Measurements from ENCODE around the gene FMNL2. TPM values are rescaled to one million over a fixed set of nuclear protein-coding genes. Genes with fewer than 3 reads are reported as not detected.

Gene FMNL2
- polyA plus RNA-seq, 4 donors, result 7.0 to 23.3 (median 8.7) TPM

- H3K27me3 ChIP-seq (ENCODE audit: control insufficient read depth in 3 of 3, insufficient read depth in 3 of 3, low read length in 3 of 3), result no peaks in the 10 kb centered on the region
- peaks cover 0 to 1% of the 10 kb centered on the region in 2 donors for H3K9me3 ChIP-seq (ENCODE audit: control insufficient read depth in 2 of 2, insufficient read depth in 1 of 2, low read depth in 1 of 2, low read length in 1 of 2)
- H3K27ac ChIP-seq (ENCODE audit: low read depth in 1 of 3, low read length in 2 of 3), result no peak overlapping the region
- DNase-seq (peak in 1 of 2 donors; percentile 11), FAIRE-seq (no peak)
- no peaks in the 10 kb centered on the region for H3K4me1 ChIP-seq (ENCODE audit: control insufficient read depth in 3 of 3, insufficient read depth in 2 of 3, low read depth in 1 of 3, low read length in 2 of 3)
- WGBS, 3 donors, result 73 to 90% (median 87%) methylated on average over 7 of the region's 7 CpGs
- peaks cover 0 to 10% (median 0%) of the 10 kb centered on the region in 3 donors for H3K36me3 ChIP-seq (ENCODE audit: control insufficient read depth in 3 of 3, insufficient read depth in 2 of 3, low read depth in 1 of 3, low read length in 3 of 3)
- H3K4me3 ChIP-seq (ENCODE audit: low read depth in 1 of 3, low read length in 3 of 3), result no peak overlapping the region
Measured at GRCh38 chr2:152587187-152587947, 252.4 kb downstream of the FMNL2 start.

GRCh38 chr2:152588998-152589397, 254.0 kb downstream of the FMNL2 start:
- no peak overlapping the region for H3K27ac ChIP-seq (ENCODE audit: low read depth in 1 of 3, low read length in 2 of 3)
- FAIRE-seq (no peak), DNase-seq (no peak)
- H3K36me3 ChIP-seq (ENCODE audit: control insufficient read depth in 3 of 3, insufficient read depth in 2 of 3, low read depth in 1 of 3, low read length in 3 of 3), result peaks cover 0 to 10% (median 0%) of the 10 kb centered on the region in 3 donors
- no peaks in the 10 kb centered on the region for H3K27me3 ChIP-seq (ENCODE audit: control insufficient read depth in 3 of 3, insufficient read depth in 3 of 3, low read length in 3 of 3)
- no peak overlapping the region for H3K4me3 ChIP-seq (ENCODE audit: low read depth in 1 of 3, low read length in 3 of 3)
- WGBS, 3 donors, result 87 to 95% (median 87%) methylated on average over 6 of the region's 6 CpGs
- no peaks in the 10 kb centered on the region for H3K4me1 ChIP-seq (ENCODE audit: control insufficient read depth in 3 of 3, insufficient read depth in 2 of 3, low read depth in 1 of 3, low read length in 2 of 3)
- peaks cover 0 to 1% of the 10 kb centered on the region in 2 donors for H3K9me3 ChIP-seq (ENCODE audit: control insufficient read depth in 2 of 2, insufficient read depth in 1 of 2, low read depth in 1 of 2, low read length in 1 of 2)

- FAIRE-seq, result no peak
- Histone ChIP-seq H3K36me3 (ENCODE audit: control insufficient read depth in 3 of 3, insufficient read depth in 2 of 3, low read depth in 1 of 3, low read length in 3 of 3) (peaks cover 0 to 8% (median 0%) of the 10 kb centered on the region in 3 donors), H3K27me3 (ENCODE audit: control insufficient read depth in 3 of 3, insufficient read depth in 3 of 3, low read length in 3 of 3) (no peaks in the 10 kb centered on the region), H3K27ac (ENCODE audit: low read depth in 1 of 3, low read length in 2 of 3) (no peak overlapping the region), H3K4me1 (ENCODE audit: control insufficient read depth in 3 of 3, insufficient read depth in 2 of 3, low read depth in 1 of 3, low read length in 2 of 3) (no peaks in the 10 kb centered on the region), H3K4me3 (ENCODE audit: low read depth in 1 of 3, low read length in 3 of 3) (no peak overlapping the region), H3K9me3 (ENCODE audit: control insufficient read depth in 2 of 2, insufficient read depth in 1 of 2, low read depth in 1 of 2, low read length in 1 of 2) (no peaks in the 10 kb centered on the region)
- DNase-seq, result peak in 1 of 2 donors; percentile 7
- WGBS, 3 donors, result 57 to 70% (median 64%) methylated on average over 6 of the region's 6 CpGs
Measured at GRCh38 chr2:152594022-152594766, 259.2 kb downstream of the FMNL2 start.

GRCh38 chr2:152594792-152595191, 259.8 kb downstream of the FMNL2 start:
- Histone ChIP-seq H3K27me3 (ENCODE audit: control insufficient read depth in 3 of 3, insufficient read depth in 3 of 3, low read length in 3 of 3) (no peaks in the 10 kb centered on the region), H3K27ac (ENCODE audit: low read depth in 1 of 3, low read length in 2 of 3) (no peak overlapping the region), H3K4me1 (ENCODE audit: control insufficient read depth in 3 of 3, insufficient read depth in 2 of 3, low read depth in 1 of 3, low read length in 2 of 3) (no peaks in the 10 kb centered on the region), H3K36me3 (ENCODE audit: control insufficient read depth in 3 of 3, insufficient read depth in 2 of 3, low read depth in 1 of 3, low read length in 3 of 3) (peaks cover 0 to 8% (median 0%) of the 10 kb centered on the region in 3 donors), H3K9me3 (ENCODE audit: control insufficient read depth in 2 of 2, insufficient read depth in 1 of 2, low read depth in 1 of 2, low read length in 1 of 2) (no peaks in the 10 kb centered on the region), H3K4me3 (ENCODE audit: low read depth in 1 of 3, low read length in 3 of 3) (no peak overlapping the region)
- FAIRE-seq (no peak), DNase-seq (no peak)
- 61 to 70% (median 69%) methylated on average over 3 of the region's 3 CpGs for whole genome bisulfite sequencing, 3 donors

- DNase-seq (no peak), FAIRE-seq (no peak)
- Histone ChIP-seq H3K4me1 (ENCODE audit: control insufficient read depth in 3 of 3, insufficient read depth in 2 of 3, low read depth in 1 of 3, low read length in 2 of 3) (no peaks in the 10 kb centered on the region), H3K9me3 (ENCODE audit: control insufficient read depth in 2 of 2, insufficient read depth in 1 of 2, low read depth in 1 of 2, low read length in 1 of 2) (no peaks in the 10 kb centered on the region), H3K36me3 (ENCODE audit: control insufficient read depth in 3 of 3, insufficient read depth in 2 of 3, low read depth in 1 of 3, low read length in 3 of 3) (peaks cover 0 to 3% (median 0%) of the 10 kb centered on the region in 3 donors), H3K27me3 (ENCODE audit: control insufficient read depth in 3 of 3, insufficient read depth in 3 of 3, low read length in 3 of 3) (no peaks in the 10 kb centered on the region), H3K27ac (ENCODE audit: low read depth in 1 of 3, low read length in 2 of 3) (no peak overlapping the region), H3K4me3 (ENCODE audit: low read depth in 1 of 3, low read length in 3 of 3) (no peak overlapping the region)
- WGBS, 3 donors, result 93 to 95% (median 94%) methylated on average over 9 of the region's 9 CpGs
Measured at GRCh38 chr2:152598975-152599759, 264.2 kb downstream of the FMNL2 start.

- FAIRE-seq (no peak), DNase-seq (no peak)
Measured at GRCh38 chr2:152600051-152600657, 265.2 kb downstream of the FMNL2 start.

GRCh38 chr2:152600697-152601096, 265.7 kb downstream of the FMNL2 start:
- Histone ChIP-seq H3K27ac (ENCODE audit: low read depth in 1 of 3, low read length in 2 of 3) (no peak overlapping the region), H3K4me1 (ENCODE audit: control insufficient read depth in 3 of 3, insufficient read depth in 2 of 3, low read depth in 1 of 3, low read length in 2 of 3) (no peaks in the 10 kb centered on the region), H3K4me3 (ENCODE audit: low read depth in 1 of 3, low read length in 3 of 3) (no peak overlapping the region), H3K27me3 (ENCODE audit: control insufficient read depth in 3 of 3, insufficient read depth in 3 of 3, low read length in 3 of 3) (no peaks in the 10 kb centered on the region), H3K9me3 (ENCODE audit: control insufficient read depth in 2 of 2, insufficient read depth in 1 of 2, low read depth in 1 of 2, low read length in 1 of 2) (no peaks in the 10 kb centered on the region), H3K36me3 (ENCODE audit: control insufficient read depth in 3 of 3, insufficient read depth in 2 of 3, low read depth in 1 of 3, low read length in 3 of 3) (peaks cover 0 to 6% (median 0%) of the 10 kb centered on the region in 3 donors)
- FAIRE-seq (no peak), DNase-seq (no peak)
- WGBS, 3 donors, result 80 to 93% (median 88%) methylated on average over 2 of the region's 2 CpGs

More at GRCh38 chr2:152600051-152600657, 265.2 kb downstream of the FMNL2 start:
- Histone ChIP-seq H3K27ac (ENCODE audit: low read depth in 1 of 3, low read length in 2 of 3) (no peak overlapping the region), H3K4me1 (ENCODE audit: control insufficient read depth in 3 of 3, insufficient read depth in 2 of 3, low read depth in 1 of 3, low read length in 2 of 3) (no peaks in the 10 kb centered on the region), H3K36me3 (ENCODE audit: control insufficient read depth in 3 of 3, insufficient read depth in 2 of 3, low read depth in 1 of 3, low read length in 3 of 3) (peaks cover 0 to 3% (median 0%) of the 10 kb centered on the region in 3 donors), H3K9me3 (ENCODE audit: control insufficient read depth in 2 of 2, insufficient read depth in 1 of 2, low read depth in 1 of 2, low read length in 1 of 2) (no peaks in the 10 kb centered on the region), H3K4me3 (ENCODE audit: low read depth in 1 of 3, low read length in 3 of 3) (no peak overlapping the region), H3K27me3 (ENCODE audit: control insufficient read depth in 3 of 3, insufficient read depth in 3 of 3, low read length in 3 of 3) (no peaks in the 10 kb centered on the region)
- WGBS, 3 donors, result 74 to 84% (median 78%) methylated on average over 6 of the region's 6 CpGs

- Histone ChIP-seq H3K4me3 (ENCODE audit: low read depth in 1 of 3, low read length in 3 of 3) (no peak overlapping the region), H3K9me3 (ENCODE audit: control insufficient read depth in 2 of 2, insufficient read depth in 1 of 2, low read depth in 1 of 2, low read length in 1 of 2) (no peaks in the 10 kb centered on the region), H3K36me3 (ENCODE audit: control insufficient read depth in 3 of 3, insufficient read depth in 2 of 3, low read depth in 1 of 3, low read length in 3 of 3) (peaks cover 0 to 6% (median 0%) of the 10 kb centered on the region in 3 donors), H3K4me1 (ENCODE audit: control insufficient read depth in 3 of 3, insufficient read depth in 2 of 3, low read depth in 1 of 3, low read length in 2 of 3) (no peaks in the 10 kb centered on the region), H3K27me3 (ENCODE audit: control insufficient read depth in 3 of 3, insufficient read depth in 3 of 3, low read length in 3 of 3) (no peaks in the 10 kb centered on the region), H3K27ac (ENCODE audit: low read depth in 1 of 3, low read length in 2 of 3) (no peak overlapping the region)
- FAIRE-seq (no peak), DNase-seq (no peak)
- 77 to 90% (median 89%) methylated on average over 8 of the region's 8 CpGs for WGBS, 3 donors
Measured at GRCh38 chr2:152602750-152603149, 267.8 kb downstream of the FMNL2 start.
